ENCODE results near the gene PC. TPM values are rescaled to one million over a fixed set of nuclear protein-coding genes. Genes with fewer than 3 reads are reported as not detected.

PC gene
- polyA plus RNA-seq, 4 donors = 39.7 to 61.7 (median 48.6) TPM

DNA sequence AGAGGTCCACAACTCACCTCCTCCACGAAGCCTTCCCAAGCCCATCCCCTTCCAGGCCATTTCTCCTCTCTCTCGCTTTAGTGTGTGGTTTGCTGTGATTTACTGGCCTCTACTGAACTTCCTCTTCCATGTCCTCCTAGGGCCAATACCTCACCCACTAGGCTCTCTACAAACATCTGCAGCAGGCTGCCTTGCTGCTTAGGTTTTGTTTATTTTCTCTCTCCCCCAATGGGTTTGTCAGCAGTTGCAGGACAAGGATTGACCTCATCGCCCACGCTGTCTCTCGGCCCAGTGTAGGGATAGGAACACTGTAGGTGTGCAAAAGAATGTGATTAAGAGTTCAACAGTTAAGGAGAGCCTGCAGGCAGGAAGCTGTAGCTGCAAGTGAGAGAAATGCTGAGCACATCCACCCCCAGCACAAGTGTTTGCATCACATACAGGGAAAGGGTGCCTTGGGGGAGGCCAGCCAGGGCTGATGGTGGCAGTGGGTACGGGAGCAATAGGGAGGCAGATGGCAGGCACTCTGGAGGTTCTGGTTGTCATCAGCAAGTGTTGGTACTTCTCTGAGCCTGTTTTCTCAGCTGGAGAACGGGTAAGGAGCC lies 1.4 kb downstream of the PC start:
- no peak for DNase-seq (ENCODE audit: low read depth in 4 of 4, low spot score in 3 of 4)

DNA sequence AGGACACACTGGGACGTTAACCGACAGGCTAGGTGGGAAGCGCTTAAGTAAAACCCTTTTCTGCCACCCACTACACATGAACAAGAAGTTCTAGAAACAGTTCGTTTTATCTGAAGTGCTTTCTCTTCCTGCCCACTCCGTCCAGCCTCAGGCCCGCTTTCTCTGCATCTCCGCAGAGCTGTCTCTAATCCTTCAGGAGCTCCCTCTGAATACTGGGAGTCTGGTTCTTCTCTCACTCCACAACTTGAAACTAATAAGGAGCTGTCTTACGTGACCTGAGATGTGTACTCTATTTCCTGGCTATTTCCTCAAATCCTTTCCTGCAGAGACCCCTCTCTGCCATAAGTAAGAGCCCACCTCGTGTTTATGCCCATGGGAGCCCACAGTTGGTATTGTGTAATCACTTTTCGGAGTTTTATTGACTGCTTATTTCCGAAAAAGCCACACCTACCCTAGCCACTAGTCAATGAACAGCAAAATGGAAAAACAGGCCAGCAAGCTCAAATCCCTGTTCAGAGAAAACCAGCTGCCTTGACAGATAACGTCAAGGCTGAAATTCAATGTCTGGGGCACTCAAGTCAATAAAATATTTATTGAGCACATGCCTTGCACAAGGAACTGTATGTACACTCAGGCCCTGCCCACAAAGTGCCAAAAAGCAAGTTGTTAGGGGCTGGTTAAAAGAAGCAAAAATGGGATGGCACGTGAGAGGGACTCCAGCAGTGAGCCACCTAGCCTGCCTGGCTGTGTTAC lies 4.9 kb downstream of the PC start:
- DNase-seq (ENCODE audit: low read depth in 4 of 4, low spot score in 3 of 4) = no peak

DNA sequence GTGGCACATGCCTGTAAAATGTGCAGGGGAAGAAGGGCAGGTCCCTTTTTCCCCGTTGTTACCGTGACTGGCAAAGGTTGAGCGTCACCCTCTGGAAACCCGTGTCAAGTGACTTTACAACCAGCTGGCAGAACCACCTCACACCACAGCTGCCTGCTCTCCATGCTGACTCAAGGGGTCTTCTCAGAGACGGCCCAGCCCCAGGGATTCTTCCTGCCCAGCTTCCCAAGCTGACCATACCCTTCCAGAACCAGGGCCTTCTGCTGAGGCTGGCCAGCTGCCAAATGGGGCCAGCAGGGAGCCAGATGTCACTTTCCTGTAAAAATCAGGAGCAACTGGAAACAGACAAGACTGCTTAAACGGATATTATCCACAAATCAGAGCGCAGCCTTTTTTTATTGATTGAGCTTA lies 6.3 kb downstream of the PC start:
- DNase-seq (ENCODE audit: low read depth in 4 of 4, low spot score in 3 of 4) = no peak

DNA sequence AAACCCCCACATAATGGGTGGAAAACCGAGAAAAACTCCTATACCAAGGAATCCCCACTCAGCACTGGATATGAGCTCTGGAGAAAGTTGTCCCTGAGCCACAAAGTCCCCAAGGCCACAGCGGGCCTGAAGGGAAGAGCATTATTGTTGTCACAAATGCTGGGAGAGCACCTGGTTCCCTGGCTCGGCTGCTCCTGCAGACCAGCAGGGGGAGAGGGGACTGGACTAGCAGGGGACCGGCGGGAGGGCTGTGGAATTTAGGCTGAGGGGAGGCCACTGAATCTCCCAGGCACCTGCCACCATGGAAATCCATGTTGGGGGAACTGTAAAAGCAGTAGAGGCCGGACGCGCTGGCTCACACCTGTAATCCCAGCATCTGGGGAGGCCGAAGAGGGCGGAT lies 7.0 kb downstream of the PC start:
- DNase-seq (ENCODE audit: low read depth in 4 of 4, low spot score in 3 of 4) = no peak

DNA sequence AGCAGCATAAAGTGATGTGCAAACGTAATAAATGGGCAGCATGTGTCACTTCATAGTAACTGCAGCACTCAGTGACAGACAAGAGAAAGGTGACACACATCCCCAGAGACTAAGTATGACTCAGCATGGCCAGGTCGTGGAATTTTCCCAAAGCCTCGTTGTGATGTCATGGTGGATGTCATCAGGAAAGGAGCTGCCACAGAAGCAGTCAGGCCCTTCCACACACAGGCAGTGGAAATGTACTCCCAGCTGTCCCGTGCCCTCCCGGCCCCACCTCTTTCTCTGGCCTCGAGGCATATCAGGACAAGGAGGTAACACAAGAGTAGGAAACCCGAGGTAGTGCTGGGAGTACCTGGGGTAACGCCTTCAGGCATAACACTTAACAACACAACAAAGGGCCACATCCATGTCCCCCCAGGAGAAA lies 8.1 kb downstream of the PC start:
- no peak for DNase-seq (ENCODE audit: low read depth in 4 of 4, low spot score in 3 of 4)

DNA sequence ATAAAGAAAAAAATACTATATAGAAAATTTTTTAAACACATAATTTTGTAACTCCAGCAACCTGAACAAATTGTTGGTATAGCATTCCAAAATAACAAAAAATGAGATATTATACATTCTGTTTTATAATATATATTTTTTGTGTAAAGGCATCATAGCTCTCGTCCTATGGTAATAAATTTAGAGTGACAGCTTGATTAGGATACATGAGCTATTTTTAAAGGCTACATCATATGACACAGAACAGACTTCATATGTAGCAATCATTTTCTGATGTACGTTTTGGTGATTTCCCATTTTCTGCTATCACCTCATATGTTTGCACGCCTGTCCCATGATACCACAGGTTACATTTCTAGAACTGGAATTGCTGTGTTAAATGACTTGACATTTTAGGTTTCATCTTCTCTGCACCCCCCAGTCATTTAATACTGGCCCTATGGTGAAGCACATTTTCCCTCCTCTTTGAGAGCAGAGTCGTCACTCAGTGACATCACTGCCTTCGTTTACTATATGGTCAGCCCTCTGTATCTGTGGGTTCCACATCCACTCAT lies 19.5 kb downstream of the PC start:
- no peak for DNase-seq (ENCODE audit: low read depth in 4 of 4, low spot score in 3 of 4)

DNA sequence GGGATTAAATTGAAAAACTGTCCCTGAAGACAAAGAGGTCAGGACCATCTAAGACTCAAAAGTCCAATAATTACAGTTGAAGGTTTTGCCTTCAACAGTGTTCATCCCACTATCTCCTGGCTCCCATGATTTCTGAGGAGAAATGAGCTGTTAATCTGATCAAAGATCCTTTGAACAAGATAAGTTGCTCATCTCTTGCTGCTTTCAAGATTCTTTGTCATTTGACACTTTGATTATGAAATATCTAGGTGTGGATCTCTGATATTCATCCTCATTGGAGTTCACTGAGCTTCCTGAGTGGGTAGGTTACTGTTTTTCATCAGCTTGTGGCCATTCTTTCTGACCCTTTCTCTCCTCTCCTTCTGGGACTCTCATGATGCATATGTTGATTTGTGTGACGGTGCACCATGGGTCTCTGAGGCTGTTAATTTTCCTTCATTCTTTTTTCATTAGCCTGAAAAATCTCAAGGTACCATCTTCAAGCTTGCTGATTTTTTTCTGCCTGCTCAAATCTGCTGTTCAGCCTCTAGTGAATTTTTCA lies 20.9 kb downstream of the PC start:
- DNase-seq (ENCODE audit: low read depth in 4 of 4, low spot score in 3 of 4) = no peak

DNA sequence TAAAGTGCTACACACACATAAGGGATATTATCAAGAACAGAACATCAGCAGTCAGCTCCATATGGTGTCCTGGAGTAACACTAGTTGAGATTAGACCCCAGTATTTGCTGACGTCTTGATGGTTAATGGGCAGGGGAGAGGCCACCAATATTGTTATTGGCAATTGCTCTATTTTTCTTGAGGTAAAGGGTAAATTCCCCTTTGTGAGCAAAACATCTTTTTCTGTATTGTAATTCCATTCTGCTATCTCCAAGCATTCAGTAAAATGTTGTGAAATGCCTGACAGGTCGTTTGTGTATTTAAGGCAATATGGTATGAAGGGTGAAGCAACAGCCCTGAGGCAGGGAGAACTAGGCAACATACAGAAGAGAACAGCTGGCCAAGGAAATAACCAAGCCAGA lies 21.9 kb downstream of the PC start:
- DNase-seq (ENCODE audit: low read depth in 4 of 4, low spot score in 3 of 4) = no peak

DNA sequence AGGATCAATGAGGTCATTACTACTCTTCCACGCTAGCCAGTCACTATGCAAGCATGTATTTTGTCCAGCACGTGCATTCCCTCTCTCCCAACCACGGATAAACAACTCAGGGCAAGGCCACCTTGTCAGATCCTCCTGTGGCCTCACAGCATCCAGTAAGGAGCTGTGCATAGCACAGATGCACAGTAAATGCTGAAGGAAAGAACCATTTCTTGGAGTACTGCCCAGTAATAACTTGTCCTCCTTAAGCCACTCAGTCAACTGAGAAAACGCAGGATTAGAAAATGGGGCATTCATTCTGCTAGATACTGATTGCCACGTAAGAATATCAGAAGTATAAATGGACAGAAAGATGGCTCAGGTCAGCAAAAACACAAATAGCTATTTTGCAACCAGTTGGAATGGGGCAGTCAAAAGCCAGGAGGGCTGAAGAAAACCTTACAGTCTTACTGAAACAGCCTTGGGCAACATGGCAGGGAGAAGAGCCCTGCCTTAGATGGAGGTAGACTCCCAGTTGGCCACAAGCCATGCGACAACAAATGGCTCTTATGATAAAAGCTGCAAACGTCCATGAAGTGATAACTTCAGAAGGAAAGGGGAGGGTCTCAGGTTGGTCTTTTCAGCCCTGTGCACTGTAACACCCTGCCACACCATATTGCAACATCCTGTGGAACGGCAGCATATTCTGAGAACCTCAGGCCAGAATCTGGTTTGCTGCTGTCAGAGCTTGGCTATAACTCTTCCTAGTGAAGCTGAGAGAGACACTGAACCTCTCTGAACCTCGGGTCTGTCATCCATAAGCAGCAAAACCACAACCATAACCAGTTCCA lies 23.0 kb downstream of the PC start:
- DNase-seq (ENCODE audit: low read depth in 4 of 4, low spot score in 3 of 4) = no peak

DNA sequence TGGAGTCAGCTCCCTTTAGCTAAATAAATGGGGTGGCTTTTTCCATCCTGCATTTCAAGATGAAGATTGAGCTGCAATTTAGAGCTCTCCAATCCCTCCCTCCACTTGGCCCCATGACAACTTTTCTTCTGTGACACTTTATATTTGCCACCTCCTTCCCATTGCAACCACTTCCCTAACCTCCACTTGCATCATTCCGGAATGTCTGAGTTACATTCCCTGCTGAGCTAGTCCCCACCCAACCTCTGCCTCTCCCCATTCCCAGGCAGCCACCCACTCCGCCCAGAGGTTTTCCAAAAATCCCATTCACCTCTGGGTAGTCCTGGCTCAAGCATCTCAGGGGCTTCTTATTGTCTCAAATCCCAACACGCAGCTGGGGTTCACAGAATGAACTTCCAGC lies 24.7 kb downstream of the PC start:
- DNase-seq (ENCODE audit: low read depth in 4 of 4, low spot score in 3 of 4) = no peak

DNA sequence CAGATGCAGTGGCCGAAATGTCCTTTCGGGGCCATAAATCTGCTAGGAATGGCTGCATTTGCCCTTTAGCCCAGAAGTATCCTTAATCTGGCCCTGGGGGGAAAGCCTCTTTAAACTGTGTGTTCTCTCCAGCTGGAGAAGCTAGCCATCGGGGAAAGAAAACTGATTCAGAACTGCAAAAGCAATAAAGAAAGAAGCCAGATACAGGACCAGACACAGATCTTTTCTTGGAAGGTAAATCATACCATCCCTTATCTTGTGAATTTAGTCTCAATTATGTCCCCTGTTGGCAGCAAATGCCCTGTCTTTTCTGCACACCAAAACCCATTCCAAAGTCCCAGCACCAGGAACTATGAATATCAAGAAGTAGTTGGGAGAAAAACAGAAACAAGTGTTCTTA lies 25.6 kb downstream of the PC start:
- no peak for DNase-seq (ENCODE audit: low read depth in 4 of 4, low spot score in 3 of 4)

DNA sequence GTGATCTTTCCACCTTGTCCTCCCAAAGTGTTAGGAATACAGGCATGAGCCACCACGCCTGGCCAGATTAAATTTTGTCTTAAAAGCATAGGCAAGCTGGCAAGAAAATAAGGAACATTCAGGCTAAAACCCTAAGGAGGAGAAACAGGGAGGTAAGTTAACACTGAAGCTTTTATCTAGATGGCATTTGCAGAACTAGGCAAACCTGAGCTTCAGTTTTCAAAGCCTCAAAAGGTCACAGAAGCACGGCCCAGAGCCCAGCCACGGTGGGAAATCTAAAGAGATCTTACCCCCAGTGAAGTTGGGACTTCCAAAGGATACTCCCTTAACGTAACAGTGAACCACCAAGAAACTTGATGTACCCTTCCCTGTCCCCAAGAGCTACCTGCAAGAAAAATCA lies 28.4 kb downstream of the PC start:
- no peak for DNase-seq (ENCODE audit: low read depth in 4 of 4, low spot score in 3 of 4)

DNA sequence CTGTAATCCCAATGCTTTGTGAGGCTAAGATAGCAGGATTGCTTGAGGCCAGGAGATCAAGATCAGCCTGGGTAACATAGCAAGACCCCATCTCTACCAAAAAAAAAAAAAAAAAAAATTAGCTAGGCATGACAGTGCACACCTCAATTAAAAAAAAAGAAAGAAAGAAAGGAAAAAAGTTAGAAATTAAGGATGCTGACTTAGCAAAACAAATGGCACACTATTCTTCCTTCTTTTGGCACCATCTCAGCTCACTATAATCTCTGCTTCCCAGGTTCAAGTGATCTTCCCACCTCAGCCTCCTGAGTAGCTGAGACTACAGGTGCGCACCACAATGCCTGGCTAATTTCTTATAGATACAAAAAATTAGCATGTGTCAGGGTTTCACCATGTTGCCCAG lies 33.9 kb downstream of the PC start:
- no peak for DNase-seq (ENCODE audit: low read depth in 4 of 4, low spot score in 3 of 4)

DNA sequence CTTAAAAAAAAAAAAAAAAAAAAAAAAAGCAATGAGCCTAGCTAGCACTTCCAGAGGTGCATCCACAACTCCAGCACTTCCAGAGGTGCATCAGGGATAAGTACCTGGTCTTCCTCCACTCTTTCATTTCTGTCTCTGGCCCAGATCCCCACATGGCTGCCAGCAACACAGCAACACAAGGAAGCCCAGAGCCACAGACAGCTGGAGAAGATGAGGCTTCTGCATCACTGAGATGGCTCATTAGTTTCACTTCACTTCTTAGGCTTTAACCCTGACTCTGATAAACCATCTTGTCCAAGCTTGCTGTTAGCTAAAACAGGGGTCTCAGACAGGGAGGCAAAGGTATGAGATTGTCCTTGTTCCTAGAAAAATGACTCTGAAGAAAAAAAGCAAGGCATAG lies 35.6 kb downstream of the PC start:
- DNase-seq (ENCODE audit: low read depth in 4 of 4, low spot score in 3 of 4) = no peak

DNA sequence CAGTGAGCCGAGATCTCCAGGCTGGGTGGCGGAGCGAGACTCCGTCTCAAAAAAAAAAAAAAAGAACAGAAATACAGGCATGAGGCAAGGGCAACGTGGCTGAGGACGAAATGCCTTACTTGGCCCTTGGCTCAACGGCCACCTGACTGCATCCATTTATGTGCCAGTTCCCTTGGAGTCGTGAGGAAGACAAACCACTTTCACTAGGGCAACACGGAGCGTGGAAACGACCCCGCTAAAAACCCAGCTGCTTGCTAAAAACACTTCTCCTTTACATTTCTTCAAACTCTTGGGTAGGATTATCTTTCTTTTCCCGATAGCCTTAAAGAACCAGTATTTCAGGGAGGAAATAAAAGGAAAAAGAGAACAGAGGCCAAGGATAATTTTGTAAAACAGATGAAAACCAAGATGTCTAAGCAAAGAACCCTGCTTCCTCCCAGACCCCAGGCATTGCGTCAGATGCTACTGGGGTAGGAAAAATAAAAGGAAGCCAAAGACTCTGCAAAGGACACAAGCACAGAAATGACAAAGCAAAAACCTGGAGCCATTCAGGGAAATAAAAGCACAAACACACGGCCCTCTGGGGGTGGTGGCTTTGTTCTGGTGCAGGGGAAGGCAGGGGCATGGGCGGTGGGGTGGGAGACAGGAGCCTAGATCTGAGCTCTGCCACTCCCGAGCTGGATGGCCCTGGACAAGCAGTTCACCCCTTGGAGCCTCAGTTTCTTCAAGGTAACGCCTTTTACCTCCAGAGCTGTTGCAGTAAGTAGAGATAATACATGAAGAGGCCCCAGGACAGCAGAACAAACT lies 37.0 kb downstream of the PC start:
- DNase-seq (ENCODE audit: low read depth in 4 of 4, low spot score in 3 of 4) = no peak

DNA sequence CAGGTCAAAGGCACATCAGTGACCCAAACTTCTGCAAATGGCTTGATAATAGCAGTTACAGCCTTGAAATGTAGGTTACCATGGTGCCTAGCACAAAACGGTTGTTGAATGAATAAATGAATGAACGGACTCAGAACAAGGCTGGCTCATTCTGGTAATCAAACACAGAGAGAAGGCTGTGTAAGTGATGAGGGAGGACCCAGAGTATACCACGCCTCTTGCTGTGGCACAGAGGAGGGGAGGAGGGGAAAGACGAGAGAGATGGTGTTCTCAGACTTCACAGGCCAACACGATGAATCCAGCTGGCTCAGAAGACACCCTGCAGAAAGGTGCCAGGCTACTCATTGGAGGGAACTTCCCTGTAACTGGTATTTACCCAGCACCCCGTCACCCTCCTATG lies 38.3 kb downstream of the PC start:
- no peak for DNase-seq (ENCODE audit: low read depth in 4 of 4, low spot score in 3 of 4)

DNA sequence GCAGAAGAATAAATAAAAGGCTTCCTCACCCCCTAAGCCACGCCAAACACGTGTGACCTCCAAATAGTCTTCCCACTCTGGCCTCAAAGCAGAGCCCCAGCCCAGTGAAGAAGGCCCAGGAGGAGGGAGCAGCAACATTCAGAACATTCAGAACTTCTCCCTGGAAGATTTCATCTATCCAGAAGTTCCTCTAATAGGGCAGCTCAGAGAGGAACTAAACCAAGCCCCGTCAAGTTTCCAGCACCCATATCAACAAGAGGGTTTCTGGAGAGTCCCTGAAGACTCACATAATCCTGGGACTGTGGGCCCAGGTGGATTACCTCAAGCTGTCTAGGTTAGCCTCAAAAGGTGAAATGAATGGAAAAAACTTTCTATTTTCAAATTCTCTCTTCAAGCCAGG lies 39.4 kb downstream of the PC start:
- DNase-seq (ENCODE audit: low read depth in 4 of 4, low spot score in 3 of 4) = no peak

DNA sequence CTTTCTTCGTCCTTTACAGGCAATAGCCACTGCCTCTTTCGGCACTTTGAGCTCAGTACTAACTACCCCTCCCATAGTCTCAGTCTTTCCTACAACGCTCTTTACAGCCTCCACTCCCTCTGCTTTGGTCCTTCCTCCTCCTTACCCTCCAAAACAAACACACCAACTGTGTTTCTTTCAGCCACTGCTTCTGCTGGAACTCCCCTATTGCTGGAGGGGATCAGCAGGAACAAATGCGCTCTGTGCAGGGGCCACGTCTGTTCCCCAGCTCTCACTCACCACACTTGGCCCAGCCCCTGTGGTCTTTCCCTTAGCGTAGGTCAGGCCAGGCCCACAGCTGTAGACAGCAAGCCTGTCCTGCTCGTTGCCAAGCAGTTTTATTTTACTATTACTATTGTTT lies 42.3 kb downstream of the PC start:
- DNase-seq (ENCODE audit: low read depth in 4 of 4, low spot score in 3 of 4) = no peak

DNA sequence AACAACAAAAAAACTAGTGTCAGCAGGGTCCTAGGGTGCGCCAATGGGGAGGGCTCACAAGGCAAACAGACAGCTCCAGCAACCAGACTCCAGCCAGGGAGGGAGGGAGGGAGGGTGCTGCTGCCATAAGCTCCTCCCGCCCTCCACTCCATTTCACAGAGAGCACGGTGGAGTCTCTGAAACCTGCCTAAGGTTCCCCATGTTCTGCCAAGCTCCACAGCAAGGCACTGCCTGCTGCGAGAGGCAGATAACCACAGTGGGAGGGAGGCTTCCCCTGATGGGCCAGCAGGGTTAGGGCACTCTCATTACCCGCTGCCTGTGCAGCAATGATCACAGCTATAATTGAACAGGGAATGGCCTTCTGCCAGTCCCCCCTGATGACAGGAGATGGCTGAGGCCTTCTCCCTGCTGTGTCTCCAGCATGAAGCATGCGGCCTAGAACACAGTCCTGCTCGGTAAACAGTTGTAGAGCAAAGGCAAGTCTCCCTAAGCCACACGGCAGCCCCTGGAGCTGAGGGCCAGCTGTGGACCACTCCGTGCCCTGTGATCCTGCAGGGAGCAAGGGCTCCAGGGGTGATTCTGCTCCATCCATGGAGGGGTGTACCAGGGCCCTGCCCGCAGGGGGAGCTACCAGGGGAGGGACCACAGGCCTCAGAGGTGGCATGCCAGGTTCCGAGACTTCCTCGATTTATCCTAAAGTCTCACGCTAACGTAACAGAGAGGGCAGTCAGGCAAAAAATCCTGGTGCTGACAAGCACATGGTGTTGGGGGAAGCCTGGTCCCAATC lies 42.9 kb downstream of the PC start:
- no peak for DNase-seq (ENCODE audit: low read depth in 4 of 4, low spot score in 3 of 4)

DNA sequence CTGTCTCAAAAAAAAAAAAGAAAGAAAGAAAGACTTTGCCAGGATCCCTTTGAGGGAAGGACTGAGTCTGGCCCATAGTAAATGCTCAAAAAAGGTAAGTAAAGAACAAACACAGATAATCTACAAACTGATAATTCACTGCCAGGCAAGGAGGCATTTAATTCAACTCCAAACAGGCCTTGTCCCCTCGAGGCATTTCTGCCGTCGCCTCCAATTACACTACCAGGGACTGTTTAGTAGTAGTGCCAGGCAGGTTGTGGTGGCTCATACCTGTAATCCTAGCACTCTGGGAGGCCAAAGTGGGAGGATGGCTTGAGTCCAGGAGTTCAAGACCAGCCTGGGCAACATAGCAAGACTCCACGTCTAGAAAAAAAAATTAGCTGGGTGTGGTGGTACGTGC lies 43.7 kb downstream of the PC start:
- DNase-seq (ENCODE audit: low read depth in 4 of 4, low spot score in 3 of 4) = no peak

Measured in right renal pelvis (tissue), 4 donors.